BLaER1 (cell line): Measurements from ENCODE around the gene DGKZ.

Source experiments
- H3K27ac ChIP-seq: shearing (Covaris generic); formaldehyde crosslinking; 2 replicates; pipeline ENCODE4 v1.8.1; 2022
- H3K27me3 ChIP-seq: shearing (Covaris generic); formaldehyde crosslinking; 2 replicates; pipeline ENCODE4 v1.8.1; 2022
- H3K36me3 ChIP-seq: shearing (Covaris generic); formaldehyde crosslinking; 2 replicates; pipeline ENCODE4 v1.8.1; 2022
- H3K4me1 ChIP-seq: shearing (Covaris generic); formaldehyde crosslinking; 2 replicates; pipeline ENCODE4 v1.8.1; 2022
- H3K4me2 ChIP-seq: shearing (Covaris generic); formaldehyde crosslinking; 2 replicates; pipeline ENCODE4 v1.8.1; 2022
- H3K4me3 ChIP-seq: shearing (Covaris generic); formaldehyde crosslinking; 2 replicates; pipeline ENCODE4 v1.8.1; 2022
- H3K9ac ChIP-seq: shearing (Covaris generic); formaldehyde crosslinking; 2 replicates; pipeline ENCODE4 v1.8.1; 2022
- H3K9me3 ChIP-seq: shearing (Covaris generic); formaldehyde crosslinking; 2 replicates; pipeline ENCODE4 v1.8.1; 2022
- H4K20me1 ChIP-seq: shearing (Covaris generic); formaldehyde crosslinking; 2 replicates; pipeline ENCODE4 v1.8.1; 2022
- Cebpa-rat ChIP-seq: shearing (Covaris generic); IDR thresholded peaks from 2 replicates; pipeline ENCODE4 v1.8.1; 2022

The DGKZ gene

GRCh38 chr11:46335271-46335670, 12.0 kb upstream of the DGKZ start:
- peaks cover 48% of the 10 kb centered on the region for H3K4me1 ChIP-seq
- H3K27ac ChIP-seq, result no peak overlapping the region
- H4K20me1 ChIP-seq, result peaks cover 37% of the 10 kb centered on the region

DNA sequence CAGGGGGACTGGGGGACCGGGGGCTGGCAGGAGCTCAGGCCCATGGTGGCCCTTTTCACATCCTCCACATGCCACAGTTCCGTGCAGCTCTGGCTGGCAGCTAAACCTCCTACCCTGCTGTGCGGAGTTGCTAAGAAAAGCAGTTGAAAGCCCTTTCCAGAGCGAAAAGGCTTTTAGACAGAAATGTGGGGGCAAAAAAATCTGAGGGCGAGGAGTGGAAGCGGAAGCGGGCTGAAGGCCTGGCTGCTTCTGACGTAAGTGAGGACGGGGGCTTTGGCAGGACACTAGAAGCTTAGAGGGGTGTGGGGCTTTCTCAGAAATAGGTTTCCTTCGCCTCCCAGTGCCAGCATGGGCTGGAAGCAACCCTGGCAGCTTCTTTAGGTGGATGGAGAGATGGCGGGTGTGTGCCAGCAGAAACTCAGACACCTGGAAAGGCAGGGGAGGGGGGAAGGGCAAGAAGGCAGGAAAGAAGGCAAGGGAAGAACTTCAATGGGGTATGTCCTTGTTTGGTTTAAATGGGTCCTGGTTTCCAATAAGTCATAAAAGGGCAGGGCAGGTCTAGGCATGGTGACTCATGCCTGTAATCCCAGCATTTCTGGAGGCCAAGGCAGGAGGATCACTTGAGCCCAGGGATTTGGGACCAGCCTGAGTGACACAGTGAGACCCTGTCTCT, 11.2 kb upstream of the DGKZ start:
- H3K27me3 ChIP-seq, result peaks cover 53% of the 10 kb centered on the region
- peaks cover 33% of the 10 kb centered on the region for H4K20me1 ChIP-seq
- H3K4me2 ChIP-seq, result no peak overlapping the region
- H3K9me3 ChIP-seq, result no peaks in the 10 kb centered on the region
- H3K36me3 ChIP-seq, result no peaks in the 10 kb centered on the region
- H3K4me1 ChIP-seq, result peaks cover 40% of the 10 kb centered on the region
- TF ChIP-seq Cebpa-rat, result no peak
- no peak overlapping the region for H3K27ac ChIP-seq
- no peak overlapping the region for H3K4me3 ChIP-seq
- no peak overlapping the region for H3K9ac ChIP-seq

More at GRCh38 chr11:46335271-46335670, 12.0 kb upstream of the DGKZ start:
- TF ChIP-seq Cebpa-rat, result no peak
- Histone ChIP-seq H3K27me3 (peaks cover 61% of the 10 kb centered on the region), H3K9ac (no peak overlapping the region), H3K4me2 (no peak overlapping the region), H3K4me3 (no peak overlapping the region), H3K36me3 (no peaks in the 10 kb centered on the region), H3K9me3 (no peaks in the 10 kb centered on the region)

DNA sequence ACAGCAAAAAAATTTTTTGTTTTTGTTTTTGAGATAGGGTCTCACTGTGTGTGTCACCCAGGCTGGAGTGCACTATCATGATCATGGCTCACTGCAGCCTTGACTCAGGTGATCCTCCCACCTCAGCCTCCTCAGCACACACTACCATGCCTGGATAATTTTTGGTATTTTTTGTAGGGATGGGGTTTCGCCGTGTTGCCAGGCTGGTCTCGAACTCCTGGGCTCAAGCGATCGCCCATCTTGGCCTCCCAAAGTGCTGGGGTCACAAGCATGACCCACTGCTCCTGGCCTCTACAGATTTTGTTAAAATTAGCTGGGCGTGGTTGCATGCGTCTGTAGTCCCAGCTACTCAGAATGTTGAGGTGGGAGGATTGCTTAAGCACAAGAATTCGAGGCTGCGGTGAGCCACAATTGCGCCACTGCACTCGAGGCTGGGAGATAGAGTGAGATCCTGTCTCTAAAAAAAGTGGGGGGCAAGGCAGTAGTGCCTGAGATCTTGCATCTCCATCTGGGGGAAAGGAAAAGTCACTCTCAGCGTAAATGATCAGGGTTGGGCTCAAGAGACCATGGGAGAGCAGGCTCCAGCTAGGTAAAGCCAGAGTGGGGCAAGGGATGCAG, 10.6 kb upstream of the DGKZ start:
- TF ChIP-seq Cebpa-rat, result no peak
- no peak overlapping the region for H3K4me3 ChIP-seq
- no peaks in the 10 kb centered on the region for H3K9me3 ChIP-seq
- H3K4me1 ChIP-seq, result peaks cover 41% of the 10 kb centered on the region
- no peak overlapping the region for H3K9ac ChIP-seq
- H3K4me2 ChIP-seq, result no peak overlapping the region
- peaks cover 47% of the 10 kb centered on the region for H3K27me3 ChIP-seq
- H3K27ac ChIP-seq, result no peak overlapping the region
- H3K36me3 ChIP-seq, result no peaks in the 10 kb centered on the region
- H4K20me1 ChIP-seq, result peaks cover 27% of the 10 kb centered on the region

- Histone ChIP-seq H3K4me1 (peaks cover 45% of the 10 kb centered on the region), H3K4me2 (no peak overlapping the region), H3K36me3 (no peaks in the 10 kb centered on the region), H3K4me3 (no peak overlapping the region), H3K27ac (no peak overlapping the region), H4K20me1 (peaks cover 17% of the 10 kb centered on the region), H3K9me3 (no peaks in the 10 kb centered on the region), H3K9ac (no peak overlapping the region), H3K27me3 (peaks cover 36% of the 10 kb centered on the region)
- no peak for TF ChIP-seq Cebpa-rat
Measured at GRCh38 chr11:46337626-46338345, 9.5 kb upstream of the DGKZ start.

GRCh38 chr11:46338636-46338987, 8.7 kb upstream of the DGKZ start:
- TF ChIP-seq Cebpa-rat, result no peak
- no peaks in the 10 kb centered on the region for H3K36me3 ChIP-seq
- no peak overlapping the region for H3K4me3 ChIP-seq
- H4K20me1 ChIP-seq, result peaks cover 10% of the 10 kb centered on the region
- H3K4me1 ChIP-seq, result peaks cover 45% of the 10 kb centered on the region
- no peak overlapping the region for H3K9ac ChIP-seq
- H3K27ac ChIP-seq, result no peak overlapping the region
- H3K9me3 ChIP-seq, result no peaks in the 10 kb centered on the region
- peaks cover 27% of the 10 kb centered on the region for H3K27me3 ChIP-seq
- H3K4me2 ChIP-seq, result peak overlapping the region; percentile 71

DNA sequence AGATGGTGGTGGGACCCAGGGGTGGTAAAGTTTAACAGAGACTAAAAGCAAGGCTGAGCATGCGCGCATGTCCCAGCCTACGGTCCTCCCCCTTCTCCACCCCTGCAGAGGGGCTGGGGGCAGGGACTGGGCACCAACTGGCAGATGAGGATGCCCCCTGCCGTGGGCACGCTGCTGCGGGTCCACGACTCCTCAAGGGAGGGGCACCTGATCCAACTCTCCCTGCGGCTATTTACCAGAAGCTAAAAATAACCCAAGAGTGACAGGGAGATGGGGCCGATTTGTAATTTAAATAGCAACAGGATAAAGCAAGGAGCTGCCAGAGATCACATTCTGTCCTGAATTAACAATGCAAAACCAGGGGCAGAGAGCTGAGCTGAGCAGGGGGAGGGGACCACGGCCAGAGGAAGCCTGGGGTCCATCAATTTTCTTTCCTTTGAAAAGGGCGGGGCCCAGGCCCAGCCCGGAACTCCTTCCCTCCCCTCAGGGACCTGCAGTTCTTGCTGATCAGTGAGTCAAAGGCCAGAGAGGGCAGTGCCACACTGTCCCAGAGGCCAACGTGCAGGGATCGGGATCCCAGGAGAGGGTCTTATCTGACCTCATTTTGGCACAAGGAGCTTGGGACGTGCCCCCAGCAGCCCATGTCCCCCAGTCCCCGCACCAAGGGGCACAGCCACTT, 8.1 kb upstream of the DGKZ start:
- H3K9me3 ChIP-seq, result no peaks in the 10 kb centered on the region
- H3K27me3 ChIP-seq, result peaks cover 22% of the 10 kb centered on the region
- H3K27ac ChIP-seq, result no peak overlapping the region
- H3K4me2 ChIP-seq, result peak overlapping the region; percentile 71
- H3K36me3 ChIP-seq, result no peaks in the 10 kb centered on the region
- H4K20me1 ChIP-seq, result peaks cover 5% of the 10 kb centered on the region; the same call in 1 of the 2 replicates
- H3K9ac ChIP-seq, result peak overlapping the region; percentile 32; the same call in 1 of the 2 replicates
- TF ChIP-seq Cebpa-rat, result no peak
- peaks cover 45% of the 10 kb centered on the region for H3K4me1 ChIP-seq
- H3K4me3 ChIP-seq, result no peak overlapping the region

GRCh38 chr11:46339816-46340215, 7.4 kb upstream of the DGKZ start:
- Histone ChIP-seq H3K4me3 (no peak overlapping the region), H3K4me1 (peaks cover 49% of the 10 kb centered on the region), H3K27me3 (peaks cover 15% of the 10 kb centered on the region), H4K20me1 (no peaks in the 10 kb centered on the region), H3K9ac (no peak overlapping the region), H3K36me3 (no peaks in the 10 kb centered on the region), H3K4me2 (peak overlapping the region; percentile 71; the same call in 1 of the 2 replicates), H3K27ac (no peak overlapping the region), H3K9me3 (no peaks in the 10 kb centered on the region)
- TF ChIP-seq Cebpa-rat, result no peak

DNA sequence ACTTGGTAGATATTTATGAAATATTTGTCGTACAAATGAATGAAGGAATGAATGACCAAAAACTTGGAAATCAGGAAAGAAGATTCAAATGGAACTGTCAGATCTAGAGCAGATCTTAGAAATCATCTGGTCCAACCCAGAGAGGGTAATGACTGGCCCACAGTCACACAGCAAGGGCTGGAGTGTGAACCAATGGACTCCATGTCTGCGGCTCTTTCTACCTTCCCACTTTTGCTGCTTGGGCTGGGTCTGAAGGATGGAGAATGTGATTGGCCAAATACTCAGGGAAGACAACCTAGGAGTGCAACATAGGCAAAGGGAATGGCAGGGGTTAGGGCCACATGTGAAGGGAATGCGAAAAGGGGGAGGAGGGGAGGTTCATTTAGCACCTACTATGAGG, 5.8 kb upstream of the DGKZ start:
- H3K36me3 ChIP-seq, result no peaks in the 10 kb centered on the region
- H4K20me1 ChIP-seq, result no peaks in the 10 kb centered on the region
- no peak overlapping the region for H3K27ac ChIP-seq
- peak overlapping the region; percentile 75 for H3K4me2 ChIP-seq
- H3K27me3 ChIP-seq, result peaks cover 8% of the 10 kb centered on the region; the same call in 1 of the 2 replicates
- no peak overlapping the region for H3K9ac ChIP-seq
- no peaks in the 10 kb centered on the region for H3K9me3 ChIP-seq
- TF ChIP-seq Cebpa-rat, result no peak
- no peak overlapping the region for H3K4me3 ChIP-seq
- peaks cover 66% of the 10 kb centered on the region for H3K4me1 ChIP-seq

DNA sequence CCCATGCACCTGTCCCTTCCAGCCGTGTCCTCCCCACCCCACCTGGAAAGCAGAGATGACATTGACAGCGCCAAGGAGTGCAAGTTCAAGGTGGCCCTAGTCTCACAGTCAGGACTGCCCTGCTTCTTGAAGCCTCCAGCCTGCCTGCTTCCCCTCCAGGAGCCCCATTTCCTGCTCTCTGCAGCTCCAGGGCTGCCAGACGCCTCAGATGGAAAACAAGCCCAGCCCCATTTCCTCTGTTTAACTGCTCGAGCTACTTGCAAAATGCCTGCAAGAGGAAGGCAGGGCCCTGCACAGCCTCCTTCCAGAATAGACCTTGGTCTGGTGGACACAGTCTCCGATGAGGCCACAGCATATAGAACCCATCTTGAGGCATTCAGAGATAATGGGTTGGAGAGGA, 5.0 kb upstream of the DGKZ start:
- H3K4me2 ChIP-seq, result peak overlapping the region; percentile 75
- peak overlapping the region; percentile 56 for H3K27ac ChIP-seq

GRCh38 chr11:46343520-46343919, 3.7 kb upstream of the DGKZ start:
- peaks cover 11% of the 10 kb centered on the region for H4K20me1 ChIP-seq
- H3K4me1 ChIP-seq, result peaks cover 74% of the 10 kb centered on the region
- no peak overlapping the region for H3K4me3 ChIP-seq

More for the DNA sequence above, 5.0 kb upstream of the DGKZ start:
- no peaks in the 10 kb centered on the region for H4K20me1 ChIP-seq
- peaks cover 72% of the 10 kb centered on the region for H3K4me1 ChIP-seq
- peaks cover 9% of the 10 kb centered on the region; the same call in 1 of the 2 replicates for H3K27me3 ChIP-seq
- H3K9me3 ChIP-seq, result no peaks in the 10 kb centered on the region
- H3K36me3 ChIP-seq, result no peaks in the 10 kb centered on the region
- TF ChIP-seq Cebpa-rat, result no peak
- no peak overlapping the region for H3K4me3 ChIP-seq
- peak overlapping the region; percentile 50; the same call in 1 of the 2 replicates for H3K9ac ChIP-seq

More at GRCh38 chr11:46343520-46343919, 3.7 kb upstream of the DGKZ start:
- no peak for TF ChIP-seq Cebpa-rat
- no peak overlapping the region for H3K9ac ChIP-seq
- H3K27me3 ChIP-seq, result peaks cover 9% of the 10 kb centered on the region; the same call in 1 of the 2 replicates
- H3K36me3 ChIP-seq, result no peaks in the 10 kb centered on the region
- no peaks in the 10 kb centered on the region for H3K9me3 ChIP-seq
- no peak overlapping the region for H3K27ac ChIP-seq
- H3K4me2 ChIP-seq, result no peak overlapping the region
